Small intestine (tissue), 7 donors: ENCODE data around the gene FRMPD2. TPM values are rescaled to one million over a fixed set of nuclear protein-coding genes. Genes with fewer than 3 reads are reported as not detected.

Source experiments
- DNase-seq, 2 donors: peaks; one replicate each; pipeline versions ENCODE4 v3.0.0 to v3.0.0-alpha.2; 2013
- FAIRE-seq: peaks from 2 replicates; lab custom pipeline; 2012; peaks lifted over from hg19 to GRCh38; lab: Jason Lieb, UNC
- H3K27ac ChIP-seq, 3 donors: one replicate each; pipeline ENCODE4 v1.5.1; 2013; ENCODE audit warnings: low read length in 2 of 3, mild to moderate bottlenecking in 2 of 3, control low read depth in 1 of 3, inconsistent platforms in 1 of 3, low read depth in 1 of 3, moderate library complexity in 1 of 3
- H3K27me3 ChIP-seq, 3 donors: one replicate each; pipeline ENCODE4 v1.6.1; 2013; ENCODE audit warnings: low read length in 3 of 3, inconsistent platforms in 1 of 3; ENCODE audit not compliant: control insufficient read depth in 3 of 3, insufficient read depth in 3 of 3
- H3K36me3 ChIP-seq, 3 donors: one replicate each; pipeline ENCODE4 v1.6.1; 2013; ENCODE audit warnings: low read length in 3 of 3, inconsistent platforms in 1 of 3, low read depth in 1 of 3, mild to moderate bottlenecking in 1 of 3, moderate library complexity in 1 of 3; ENCODE audit not compliant: control insufficient read depth in 3 of 3, insufficient read depth in 2 of 3
- H3K4me1 ChIP-seq, 3 donors: one replicate each; pipeline ENCODE4 v1.6.1; 2013; ENCODE audit warnings: low read length in 2 of 3, inconsistent platforms in 1 of 3, low read depth in 1 of 3, mild to moderate bottlenecking in 1 of 3, moderate library complexity in 1 of 3; ENCODE audit not compliant: control insufficient read depth in 3 of 3, insufficient read depth in 2 of 3
- H3K4me3 ChIP-seq, 3 donors: one replicate each; pipeline ENCODE4 v1.5.1; 2013; ENCODE audit warnings: low read length in 3 of 3, control low read depth in 1 of 3, inconsistent platforms in 1 of 3, low read depth in 1 of 3, mild to moderate bottlenecking in 1 of 3, moderate library complexity in 1 of 3
- H3K9me3 ChIP-seq, 2 donors: one replicate each; pipeline ENCODE4 v1.6.1; 2013; ENCODE audit warnings: low read depth in 1 of 2, low read length in 1 of 2; ENCODE audit not compliant: control insufficient read depth in 2 of 2, insufficient read depth in 1 of 2
- WGBS, 3 donors: extraction: QIAGEN DNeasy Blood & Tissue Kit; methylation state at CpG; one replicate each; pipeline ENCODE4 v1.1.7; 2013; 5-methylcytosine and 5-hydroxymethylcytosine counted together
- polyA plus RNA-seq, 4 donors: library from polyadenylated mRNA; stranded (reverse) in 3 of 4; unstranded in 1 of 4; fragments of 200-250 nt in 3 of 4; fragments of 120-200 nt in 1 of 4; gene quantifications; one replicate each; pipeline versions ENCODE4 v1.2.1 to v1.2.3, GENCODE V29; 2013
- donor health status: healthy with polysubstance abuse.
- donor health status: control.
- donor health status: control.
- donor health status: Bipolar disorder and iron deficiency.
- donor health status: healthy.

Gene FRMPD2
- polyA plus RNA-seq, 4 donors: 0.03 TPM; not detected in 3

DNA sequence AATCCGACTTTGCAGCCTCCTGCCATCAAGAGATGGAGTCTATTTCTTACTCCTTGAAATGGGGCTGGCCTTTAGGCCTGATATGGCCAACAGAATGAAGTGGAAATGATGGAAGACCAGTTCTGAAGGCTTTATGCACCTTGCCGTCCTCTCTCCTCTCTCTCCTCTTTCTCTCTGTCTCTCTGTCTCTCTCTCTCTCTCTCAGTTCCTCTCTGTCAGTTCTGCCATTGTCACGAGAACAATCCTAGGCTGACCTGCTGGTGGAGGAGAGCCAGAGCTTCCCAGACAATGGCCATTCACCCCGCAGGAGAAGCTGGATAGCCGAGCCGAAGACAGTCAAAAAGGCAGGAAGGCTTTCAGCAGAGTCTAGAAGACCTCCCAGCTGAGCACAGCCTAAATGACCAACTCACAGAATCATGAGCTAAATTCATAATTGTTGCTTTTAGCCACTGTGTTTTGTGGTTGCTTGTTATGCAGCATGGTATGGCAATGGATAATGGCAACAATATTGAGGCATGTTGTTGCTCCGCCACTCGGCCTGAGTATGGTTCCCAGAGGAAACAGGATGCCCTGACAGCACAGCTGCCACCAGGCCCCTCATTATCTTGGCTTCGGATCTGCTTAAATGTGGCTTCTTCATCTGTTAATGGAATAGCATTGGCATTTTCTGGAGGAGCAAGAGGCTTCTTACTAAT lies 35.5 kb downstream of the FRMPD2 start:
- H3K4me1 ChIP-seq: no peaks in the 10 kb centered on the region
- no peak overlapping the region for H3K27ac ChIP-seq
- no peak overlapping the region for H3K4me3 ChIP-seq
- no peaks in the 10 kb centered on the region for H3K36me3 ChIP-seq
- no peaks in the 10 kb centered on the region for H3K27me3 ChIP-seq
- FAIRE-seq (no peak), DNase-seq (no peak)
- H3K9me3 ChIP-seq: no peaks in the 10 kb centered on the region
- WGBS, 3 donors: 67 to 71% (median 70%) methylated on average over 9 of the region's 9 CpGs

DNA sequence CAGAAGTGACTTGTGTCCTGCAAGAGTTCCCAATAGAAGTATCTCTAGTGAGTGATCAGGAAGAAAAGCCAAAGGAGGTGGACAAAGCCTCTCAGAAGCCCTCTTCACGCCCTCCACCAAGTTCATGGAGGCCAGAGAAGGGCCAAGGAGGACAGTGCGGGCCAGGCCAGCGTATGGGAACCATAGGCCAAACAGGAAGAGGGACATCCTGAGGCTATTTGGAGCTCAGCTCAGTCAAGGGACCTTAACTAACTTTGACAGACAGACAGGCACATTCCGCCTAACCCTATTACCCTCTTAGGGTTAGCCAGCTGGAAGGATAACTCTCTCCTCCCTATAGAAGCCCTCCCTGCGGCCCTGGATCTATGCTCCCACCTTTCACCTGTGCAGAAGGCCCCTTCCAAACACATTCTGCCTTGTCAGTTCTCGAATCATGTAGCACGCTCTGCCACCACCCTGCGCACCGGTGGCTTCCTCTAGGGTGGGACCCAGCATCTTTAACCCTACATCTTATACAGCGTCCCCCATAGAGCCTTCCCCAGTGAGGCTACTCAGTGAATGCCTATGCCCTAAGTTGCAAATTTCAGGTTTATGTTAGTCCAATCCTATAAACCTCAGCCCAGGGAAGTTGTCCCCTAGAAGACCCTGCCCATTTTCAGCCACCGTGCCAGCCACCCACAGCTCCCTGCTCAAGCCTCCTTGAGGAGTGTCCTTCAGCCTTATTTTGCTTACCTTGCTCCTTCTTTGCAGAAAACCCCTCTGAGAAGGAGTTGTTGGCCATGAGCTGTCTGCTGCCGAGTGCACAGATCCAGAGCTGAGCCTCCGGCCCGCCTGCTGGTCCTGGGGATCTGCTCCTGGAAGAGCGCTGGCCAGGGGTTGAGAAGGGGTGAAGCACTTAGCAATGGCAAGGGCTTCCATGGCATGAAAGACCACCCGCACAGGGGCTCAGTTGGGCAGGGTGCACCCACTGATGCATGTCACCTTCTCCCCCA lies 36.9 kb downstream of the FRMPD2 start:
- 89 to 90% (median 89%) methylated on average over 16 of the region's 16 CpGs for WGBS, 3 donors
- FAIRE-seq (no peak), DNase-seq (no peak)
- Histone ChIP-seq H3K27me3 (no peaks in the 10 kb centered on the region), H3K4me3 (no peak overlapping the region), H3K9me3 (no peaks in the 10 kb centered on the region), H3K4me1 (no peaks in the 10 kb centered on the region), H3K27ac (no peak overlapping the region), H3K36me3 (no peaks in the 10 kb centered on the region)

- H3K4me3 ChIP-seq: no peak overlapping the region
- no peak for DNase-seq
- no peaks in the 10 kb centered on the region for H3K4me1 ChIP-seq
- no peak for FAIRE-seq
- H3K9me3 ChIP-seq: no peaks in the 10 kb centered on the region
- no peaks in the 10 kb centered on the region for H3K27me3 ChIP-seq
- WGBS, 3 donors: 81 to 84% (median 81%) methylated on average over 6 of the region's 6 CpGs
- H3K36me3 ChIP-seq: no peaks in the 10 kb centered on the region
- H3K27ac ChIP-seq: no peak overlapping the region
Measured at GRCh38 chr10:48236199-48236621, 38.3 kb downstream of the FRMPD2 start.

GRCh38 chr10:48235501-48235900 lies 39.0 kb downstream of the FRMPD2 start:
- Histone ChIP-seq H3K9me3 (no peaks in the 10 kb centered on the region), H3K4me3 (no peak overlapping the region), H3K36me3 (no peaks in the 10 kb centered on the region), H3K27me3 (no peaks in the 10 kb centered on the region), H3K4me1 (no peaks in the 10 kb centered on the region), H3K27ac (no peak overlapping the region)
- 73 to 83% (median 82%) methylated on average over 4 of the region's 4 CpGs for WGBS, 3 donors
- FAIRE-seq: no peak
- no peak for DNase-seq

DNA sequence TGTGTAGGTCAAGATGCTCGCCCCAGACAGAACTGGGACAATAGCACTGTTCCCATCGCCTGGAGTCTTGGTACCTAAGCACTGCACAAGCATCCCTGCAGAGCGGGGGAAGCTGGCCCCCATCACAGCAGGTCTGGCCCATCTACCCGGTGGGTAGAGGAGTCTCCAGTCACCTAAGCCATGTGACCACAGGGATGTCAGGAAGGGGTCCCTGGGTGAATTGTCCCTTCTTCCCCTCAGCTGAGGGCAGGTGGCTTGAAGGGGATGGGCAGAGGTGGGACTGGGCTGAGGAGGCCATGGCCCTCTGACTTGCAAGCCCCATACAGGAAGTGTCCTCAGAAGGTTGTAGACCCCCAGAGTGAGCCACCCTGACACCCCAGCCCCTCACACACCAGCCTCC lies 39.7 kb downstream of the FRMPD2 start:
- Histone ChIP-seq H3K4me3 (no peak overlapping the region), H3K36me3 (no peaks in the 10 kb centered on the region), H3K27me3 (no peaks in the 10 kb centered on the region), H3K27ac (no peak overlapping the region), H3K4me1 (no peaks in the 10 kb centered on the region), H3K9me3 (no peaks in the 10 kb centered on the region)
- FAIRE-seq (no peak), DNase-seq (no peak)
- 84 to 91% (median 84%) methylated on average over 4 of the region's 4 CpGs for WGBS, 3 donors

- no peaks in the 10 kb centered on the region for H3K9me3 ChIP-seq
- FAIRE-seq (no peak), DNase-seq (no peak)
- no peaks in the 10 kb centered on the region for H3K36me3 ChIP-seq
- no peaks in the 10 kb centered on the region for H3K27me3 ChIP-seq
- H3K27ac ChIP-seq: no peak overlapping the region
- H3K4me3 ChIP-seq: no peak overlapping the region
- WGBS, 3 donors: 23 to 45% (median 44%) methylated on average over 1 of the region's 1 CpG
- H3K4me1 ChIP-seq: no peaks in the 10 kb centered on the region
Measured at GRCh38 chr10:48234295-48234694, 40.2 kb downstream of the FRMPD2 start.

GRCh38 chr10:48233559-48234005 lies 40.9 kb downstream of the FRMPD2 start:
- no peaks in the 10 kb centered on the region for H3K36me3 ChIP-seq

DNA sequence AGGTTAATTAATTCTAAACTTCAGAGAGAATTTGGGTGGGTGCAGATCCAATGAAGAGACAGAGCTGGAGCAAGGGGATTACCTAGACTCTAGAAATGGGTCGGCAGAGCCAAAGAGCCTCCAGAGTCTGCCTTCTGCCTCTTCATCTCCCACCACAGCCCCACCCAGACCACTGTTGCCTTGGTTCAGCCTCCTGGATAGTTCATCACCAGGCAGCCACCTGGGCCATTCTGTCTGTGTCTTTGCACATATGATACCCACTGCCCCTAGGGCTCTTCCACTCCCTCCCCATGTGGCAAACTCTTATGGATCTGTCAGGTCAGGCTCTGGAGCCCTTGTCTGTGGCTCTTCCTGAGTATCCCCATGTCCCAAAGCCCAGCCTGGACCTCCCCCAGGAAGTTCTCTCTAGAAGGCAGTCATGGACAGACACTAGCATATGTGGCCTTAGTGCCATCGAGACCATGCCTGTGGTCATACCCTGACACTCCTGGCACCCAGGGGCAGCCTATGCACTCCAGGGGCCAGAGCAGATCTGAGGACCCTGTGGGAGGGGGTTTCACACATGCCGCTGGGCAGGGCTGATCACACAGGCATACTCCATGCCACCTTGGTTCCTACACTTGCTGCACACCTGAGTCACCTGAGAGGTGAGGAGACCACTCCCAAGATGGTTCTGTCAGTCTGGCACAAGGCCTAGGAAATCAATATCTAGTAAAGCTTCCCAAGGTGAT lies 41.6 kb downstream of the FRMPD2 start:
- H3K4me1 ChIP-seq: no peaks in the 10 kb centered on the region
- FAIRE-seq (no peak), DNase-seq (no peak)
- H3K36me3 ChIP-seq: no peaks in the 10 kb centered on the region
- no peaks in the 10 kb centered on the region for H3K9me3 ChIP-seq
- no peak overlapping the region for H3K4me3 ChIP-seq
- H3K27ac ChIP-seq: no peak overlapping the region
- 87 to 94% (median 94%) methylated on average over 3 of the region's 3 CpGs for WGBS, 3 donors
- no peaks in the 10 kb centered on the region for H3K27me3 ChIP-seq

More at GRCh38 chr10:48233559-48234005, 40.9 kb downstream of the FRMPD2 start:
- no peaks in the 10 kb centered on the region for H3K27me3 ChIP-seq
- no peak overlapping the region for H3K4me3 ChIP-seq
- H3K4me1 ChIP-seq: no peaks in the 10 kb centered on the region
- FAIRE-seq (no peak), DNase-seq (no peak)
- WGBS, 3 donors: 80 to 86% (median 83%) methylated on average over 2 of the region's 2 CpGs
- no peaks in the 10 kb centered on the region for H3K9me3 ChIP-seq
- no peak overlapping the region for H3K27ac ChIP-seq
